ENCODE results near the gene CLEC18A. TPM values are rescaled to one million over a fixed set of nuclear protein-coding genes. Genes with fewer than 3 reads are reported as not detected.
"Not testable (repeated sequence)": the region's sequence is repeated elsewhere in the genome, so short reads cannot be mapped to it uniquely, and the experiment has no call there.

CLEC18A gene
- polyA plus RNA-seq, 1 experiment, result not detected

DNA sequence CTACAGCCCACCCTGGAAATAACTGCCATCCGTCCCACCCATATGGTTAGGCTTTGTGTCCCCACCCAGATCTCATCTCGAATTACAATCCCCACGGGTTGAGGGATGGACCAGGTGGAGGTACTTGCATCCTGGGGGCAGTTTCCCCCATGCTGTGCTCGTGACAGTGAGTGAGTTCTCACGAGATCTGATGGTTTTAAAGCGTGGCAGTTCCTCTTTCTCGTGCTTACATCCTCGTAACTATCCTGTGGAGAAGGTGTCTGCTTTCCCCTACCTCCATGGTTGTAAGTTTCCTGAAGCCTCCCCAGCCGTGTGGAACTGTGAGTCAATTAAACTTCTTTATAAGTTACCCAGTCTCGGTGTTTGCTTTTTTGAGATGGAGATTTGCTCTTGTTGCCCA lies 17.0 kb downstream of the CLEC18A start:
- DNase-seq (ENCODE audit: low read depth, low spot score); H3K27ac ChIP-seq (ENCODE audit: low read depth, low read length); H3K4me3 ChIP-seq (ENCODE audit: low read depth, low read length); H3K27me3 ChIP-seq (ENCODE audit: control insufficient read depth, insufficient read depth, low read length); CTCF ChIA-PET; H3K9me3 ChIP-seq (ENCODE audit: control insufficient read depth, insufficient read depth, low read length); POLR2A ChIA-PET: not testable (repeated sequence)

DNA sequence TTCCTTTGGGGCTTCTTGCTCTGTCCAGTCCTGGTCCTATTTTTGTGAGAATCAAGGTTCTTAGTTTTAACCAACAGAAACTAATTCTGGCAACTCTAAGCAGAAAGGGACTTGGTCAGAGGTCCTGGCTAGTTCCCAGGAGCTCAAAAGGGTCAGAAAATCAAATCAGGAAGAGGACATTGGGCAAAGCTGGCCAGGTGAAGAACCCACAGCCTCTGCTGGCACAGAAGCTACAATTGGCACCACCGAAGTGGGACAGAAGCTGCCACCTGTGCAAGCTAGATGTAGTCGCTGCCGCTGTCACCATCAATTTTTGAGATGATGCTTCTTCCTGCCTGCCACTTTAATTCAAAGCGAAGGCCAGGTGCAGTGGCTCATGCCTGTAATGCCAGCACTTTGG lies 18.5 kb downstream of the CLEC18A start:
- CTCF ChIA-PET; H3K27me3 ChIP-seq (ENCODE audit: control insufficient read depth, insufficient read depth, low read length); H3K4me3 ChIP-seq (ENCODE audit: low read depth, low read length); DNase-seq (ENCODE audit: low read depth, low spot score); POLR2A ChIA-PET; H3K9me3 ChIP-seq (ENCODE audit: control insufficient read depth, insufficient read depth, low read length); H3K27ac ChIP-seq (ENCODE audit: low read depth, low read length): not testable (repeated sequence)

DNA sequence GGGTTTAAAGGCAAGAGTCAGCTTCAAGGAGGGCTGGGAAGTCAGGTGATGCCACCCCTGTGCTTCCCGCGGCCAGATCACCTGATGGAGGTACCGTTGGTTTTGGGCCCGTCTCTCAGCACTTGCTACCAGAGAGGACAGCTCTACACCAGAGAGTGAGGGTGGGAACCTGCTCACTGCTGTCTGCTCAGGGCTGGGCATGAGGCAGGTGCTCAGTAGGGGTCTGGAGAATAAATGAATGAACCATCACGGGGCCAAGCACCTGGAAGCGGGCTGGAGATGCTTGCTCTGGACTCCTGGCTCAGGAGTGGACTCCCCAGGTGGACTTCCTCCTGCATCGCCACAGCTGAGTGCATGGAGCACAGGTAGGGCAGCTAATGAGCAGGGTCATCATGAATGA lies 21.0 kb downstream of the CLEC18A start:
- POLR2A ChIA-PET; CTCF ChIA-PET; H3K27ac ChIP-seq (ENCODE audit: low read depth, low read length); H3K27me3 ChIP-seq (ENCODE audit: control insufficient read depth, insufficient read depth, low read length); H3K4me3 ChIP-seq (ENCODE audit: low read depth, low read length); DNase-seq (ENCODE audit: low read depth, low spot score); H3K9me3 ChIP-seq (ENCODE audit: control insufficient read depth, insufficient read depth, low read length): not testable (repeated sequence)

- POLR2A ChIA-PET; DNase-seq (ENCODE audit: low read depth, low spot score); H3K27ac ChIP-seq (ENCODE audit: low read depth, low read length); CTCF ChIA-PET; H3K9me3 ChIP-seq (ENCODE audit: control insufficient read depth, insufficient read depth, low read length); H3K4me3 ChIP-seq (ENCODE audit: low read depth, low read length); H3K27me3 ChIP-seq (ENCODE audit: control insufficient read depth, insufficient read depth, low read length): not testable (repeated sequence)
These were observed 21.8 kb downstream of the CLEC18A start for GRCh38 chr16:69972935-69973334.

DNA sequence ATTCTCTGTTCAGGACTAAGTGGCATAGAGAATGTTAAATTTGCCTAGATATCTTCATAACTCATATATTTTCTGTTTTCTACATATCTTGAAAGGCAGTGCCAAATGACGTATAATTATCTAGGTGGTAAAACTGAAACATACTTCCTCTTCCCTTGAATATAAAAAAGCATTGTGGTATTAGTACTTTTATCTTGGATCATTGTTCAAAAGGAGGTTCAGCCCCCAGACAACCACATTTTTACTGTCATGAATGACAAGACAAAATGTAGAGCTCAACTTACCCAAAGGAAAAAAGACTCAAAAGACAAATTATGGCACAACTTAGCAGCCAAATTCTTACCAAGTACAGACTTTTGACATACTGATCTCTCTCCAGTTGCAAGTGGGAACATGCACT lies 34.1 kb downstream of the CLEC18A start:
- H3K27me3 ChIP-seq (ENCODE audit: control insufficient read depth, insufficient read depth, low read length); CTCF ChIA-PET; DNase-seq (ENCODE audit: low read depth, low spot score); H3K4me3 ChIP-seq (ENCODE audit: low read depth, low read length); H3K9me3 ChIP-seq (ENCODE audit: control insufficient read depth, insufficient read depth, low read length); POLR2A ChIA-PET; H3K27ac ChIP-seq (ENCODE audit: low read depth, low read length): not testable (repeated sequence)

- H3K9me3 ChIP-seq (ENCODE audit: control insufficient read depth, insufficient read depth, low read length); H3K4me3 ChIP-seq (ENCODE audit: low read depth, low read length); CTCF ChIA-PET; POLR2A ChIA-PET; H3K27me3 ChIP-seq (ENCODE audit: control insufficient read depth, insufficient read depth, low read length); H3K27ac ChIP-seq (ENCODE audit: low read depth, low read length); DNase-seq (ENCODE audit: low read depth, low spot score): not testable (repeated sequence)
These were observed 46.8 kb downstream of the CLEC18A start for GRCh38 chr16:69997956-69998355.

DNA sequence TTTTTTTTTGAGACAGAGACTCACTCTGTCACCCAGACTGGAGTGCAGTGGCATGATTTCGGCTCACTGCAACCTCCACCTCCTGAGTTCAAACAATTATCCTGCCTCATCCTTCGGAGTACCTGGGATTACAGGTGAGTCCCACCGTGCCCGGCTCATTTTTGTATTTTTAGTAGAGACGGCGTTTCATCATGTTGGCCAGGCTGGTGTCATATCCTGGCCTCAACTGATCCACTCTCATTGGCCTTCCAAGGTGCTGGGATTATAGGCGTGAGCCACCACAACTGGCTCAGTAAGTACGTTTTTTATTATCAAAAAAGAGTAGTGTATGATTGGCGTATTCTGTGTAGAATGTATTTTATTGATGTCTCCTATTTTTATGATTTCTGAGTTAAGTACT lies 48.7 kb downstream of the CLEC18A start:
- DNase-seq (ENCODE audit: low read depth, low spot score); H3K9me3 ChIP-seq (ENCODE audit: control insufficient read depth, insufficient read depth, low read length); H3K27ac ChIP-seq (ENCODE audit: low read depth, low read length); POLR2A ChIA-PET; H3K4me3 ChIP-seq (ENCODE audit: low read depth, low read length); CTCF ChIA-PET; H3K27me3 ChIP-seq (ENCODE audit: control insufficient read depth, insufficient read depth, low read length): not testable (repeated sequence)

DNA sequence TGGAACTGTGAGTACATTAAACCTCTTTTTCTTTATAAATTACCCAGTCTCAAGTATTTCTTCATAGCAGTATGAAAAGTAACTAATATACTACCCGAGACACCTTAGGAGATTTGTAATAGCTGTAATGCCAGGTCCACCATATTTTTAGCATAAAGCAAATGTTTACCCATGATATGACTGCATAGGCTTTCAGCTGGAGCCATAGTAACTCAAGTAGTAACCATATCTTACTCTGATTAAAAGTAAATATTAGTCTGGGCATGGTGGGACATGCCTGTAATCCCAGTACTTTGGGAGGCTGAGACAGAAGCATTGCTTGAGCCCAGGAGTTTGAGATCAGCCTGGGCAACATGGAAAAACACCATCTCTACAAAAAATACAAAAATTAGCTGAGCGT lies 52.4 kb downstream of the CLEC18A start:
- H3K9me3 ChIP-seq (ENCODE audit: control insufficient read depth, insufficient read depth, low read length); CTCF ChIA-PET: not testable (repeated sequence)

GRCh38 chr16:70008604-70009003 lies 57.5 kb downstream of the CLEC18A start:
- H3K4me3 ChIP-seq (ENCODE audit: low read depth, low read length); CTCF ChIA-PET; DNase-seq (ENCODE audit: low read depth, low spot score); H3K9me3 ChIP-seq (ENCODE audit: control insufficient read depth, insufficient read depth, low read length); H3K27me3 ChIP-seq (ENCODE audit: control insufficient read depth, insufficient read depth, low read length); H3K27ac ChIP-seq (ENCODE audit: low read depth, low read length); POLR2A ChIA-PET: not testable (repeated sequence)

More for the DNA sequence above, 52.4 kb downstream of the CLEC18A start:
- DNase-seq (ENCODE audit: low read depth, low spot score); H3K27ac ChIP-seq (ENCODE audit: low read depth, low read length); H3K27me3 ChIP-seq (ENCODE audit: control insufficient read depth, insufficient read depth, low read length); POLR2A ChIA-PET; H3K4me3 ChIP-seq (ENCODE audit: low read depth, low read length): not testable (repeated sequence)

DNA sequence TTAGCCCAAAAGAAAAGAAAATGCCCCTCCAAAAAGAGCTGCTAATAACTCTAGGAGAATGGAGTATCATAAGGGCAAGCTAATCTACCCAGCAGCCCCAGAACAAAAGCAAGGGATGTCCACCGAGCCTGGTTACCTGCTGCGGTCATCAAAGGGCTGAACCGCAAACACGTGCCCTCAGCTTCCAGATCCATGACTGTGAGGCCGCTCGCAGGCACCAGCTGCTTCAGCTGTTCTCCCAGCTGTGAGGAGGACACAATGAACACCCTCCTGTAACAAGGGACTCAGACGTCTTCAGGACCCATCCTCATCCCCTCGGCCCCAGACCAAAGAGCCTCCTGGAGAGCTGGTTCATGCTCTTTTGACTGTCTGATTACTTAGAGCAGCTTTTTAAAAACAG lies 59.5 kb downstream of the CLEC18A start:
- CTCF ChIA-PET; H3K9me3 ChIP-seq (ENCODE audit: control insufficient read depth, insufficient read depth, low read length); H3K4me3 ChIP-seq (ENCODE audit: low read depth, low read length); H3K27me3 ChIP-seq (ENCODE audit: control insufficient read depth, insufficient read depth, low read length); H3K27ac ChIP-seq (ENCODE audit: low read depth, low read length); POLR2A ChIA-PET; DNase-seq (ENCODE audit: low read depth, low spot score): not testable (repeated sequence)

GRCh38 chr16:70011120-70011519 lies 60.0 kb downstream of the CLEC18A start:
- H3K27me3 ChIP-seq (ENCODE audit: control insufficient read depth, insufficient read depth, low read length); POLR2A ChIA-PET; H3K4me3 ChIP-seq (ENCODE audit: low read depth, low read length); H3K9me3 ChIP-seq (ENCODE audit: control insufficient read depth, insufficient read depth, low read length); H3K27ac ChIP-seq (ENCODE audit: low read depth, low read length); DNase-seq (ENCODE audit: low read depth, low spot score); CTCF ChIA-PET: not testable (repeated sequence)

DNA sequence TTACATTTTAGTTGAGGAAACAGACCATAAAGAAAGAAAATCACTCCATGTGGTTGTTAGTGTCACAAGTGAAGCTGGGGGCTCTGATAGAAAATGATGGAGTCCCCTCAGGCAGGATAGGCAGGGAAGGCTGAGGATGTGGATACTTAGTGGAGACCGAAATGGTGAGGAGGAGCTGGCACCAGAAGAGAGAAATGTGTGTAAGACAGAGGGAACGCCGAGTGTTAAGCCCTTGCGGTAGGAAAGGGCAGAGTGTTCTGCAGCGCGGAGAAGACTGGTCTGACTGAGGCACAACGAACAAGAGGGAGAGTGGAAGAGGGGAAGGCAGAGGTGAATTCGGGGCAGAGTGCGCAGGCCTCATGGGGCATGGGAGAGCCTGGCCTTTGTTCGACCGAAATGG lies 61.2 kb downstream of the CLEC18A start:
- H3K4me3 ChIP-seq (ENCODE audit: low read depth, low read length); H3K27ac ChIP-seq (ENCODE audit: low read depth, low read length); CTCF ChIA-PET; H3K27me3 ChIP-seq (ENCODE audit: control insufficient read depth, insufficient read depth, low read length); POLR2A ChIA-PET; H3K9me3 ChIP-seq (ENCODE audit: control insufficient read depth, insufficient read depth, low read length); DNase-seq (ENCODE audit: low read depth, low spot score): not testable (repeated sequence)

- H3K27ac ChIP-seq (ENCODE audit: low read depth, low read length); CTCF ChIA-PET; H3K9me3 ChIP-seq (ENCODE audit: control insufficient read depth, insufficient read depth, low read length); H3K27me3 ChIP-seq (ENCODE audit: control insufficient read depth, insufficient read depth, low read length); H3K4me3 ChIP-seq (ENCODE audit: low read depth, low read length); DNase-seq (ENCODE audit: low read depth, low spot score); POLR2A ChIA-PET: not testable (repeated sequence)
These were observed 61.8 kb downstream of the CLEC18A start for GRCh38 chr16:70012951-70013350.

Data from AG04450 (cell line).